Panc1 (cell line): ENCODE results near the gene GBP4. TPM values are rescaled to one million over a fixed set of nuclear protein-coding genes. Genes with fewer than 3 reads are reported as not detected.

Experiments used
- ATAC-seq: fragments of 200-7000 bp; cut with Tn5 transposase; 2 replicates; pipeline ENCODE4 v1.9.1; 2020; ENCODE audit warnings: mild to moderate bottlenecking, moderate library complexity
- BruUV-seq: library from RNA; stranded (reverse); fragments of 400-500 nt; replicated peaks from 2 replicates; lab custom pipeline; 2021; lab: Mats Ljungman, UMichigan
- CTCF ChIA-PET: fragments of 300-600 bp; sonication (Branson Sonifier 250); formaldehyde crosslinking; loops from one replicate; lab custom pipeline; 2022; ENCODE audit warnings: antibody characterized with exemption; lab: Charles Lee
- POLR2A ChIA-PET: fragments of 300-600 bp; sonication (Branson Sonifier 250); formaldehyde crosslinking; loops from one replicate; lab custom pipeline; 2022; ENCODE audit warnings: antibody characterized with exemption; lab: Charles Lee
- DNase-seq: peaks from one replicate; pipeline ENCODE4 v3.0.0-alpha.2; 2010; ENCODE audit warnings: low read depth, low spot score
- H3K27ac ChIP-seq: 2 replicates; pipeline ENCODE4 v1.5.1; 2011; ENCODE audit warnings: mild to moderate bottlenecking, low read length, inconsistent platforms
- H3K27me3 ChIP-seq: fragments of 200-500 bp; sonication (Bioruptor generic); 2 replicates; pipeline ENCODE4 v1.6.0; 2014; ENCODE audit warnings: low read length, inconsistent platforms; ENCODE audit not compliant: control insufficient read depth, insufficient read depth
- H3K36me3 ChIP-seq: fragments of 200-500 bp; sonication (Bioruptor generic); 2 replicates; pipeline ENCODE4 v1.5.1; 2014; ENCODE audit warnings: inconsistent platforms, mild to moderate bottlenecking, low read length, moderate library complexity; ENCODE audit not compliant: control insufficient read depth, insufficient read depth
- H3K4me1 ChIP-seq: 2 replicates; pipeline ENCODE4 v1.5.1; 2011; ENCODE audit warnings: inconsistent platforms, mild to moderate bottlenecking, low read length, moderate library complexity; ENCODE audit not compliant: control insufficient read depth, insufficient read depth
- H3K4me3 ChIP-seq, 2 experiments: 2 replicates each; pipeline ENCODE4 v1.5.1; 2011 to 2012; ENCODE audit warnings: low read depth in 2 of 2, low read length in 2 of 2, mild to moderate bottlenecking in 2 of 2, inconsistent platforms in 1 of 2, moderate library complexity in 1 of 2
- H3K9me3 ChIP-seq: fragments of 200-500 bp; sonication (Bioruptor generic); 2 replicates; pipeline ENCODE4 v1.5.1; 2014; ENCODE audit warnings: low read depth, mild to moderate bottlenecking, inconsistent platforms, low read length, moderate library complexity; ENCODE audit not compliant: control insufficient read depth, insufficient read depth
- POLR2AphosphoS5 ChIP-seq: IDR thresholded peaks from 2 replicates; pipeline ENCODE4 v1.6.1; 2012; ENCODE audit warnings: mild to moderate bottlenecking, low read depth, low read length, moderate library complexity
- SIN3A ChIP-seq: IDR thresholded peaks from 2 replicates; pipeline ENCODE4 v1.6.1; 2012; ENCODE audit warnings: low read depth, mild to moderate bottlenecking, low read length, moderate library complexity, borderline replicate concordance; ENCODE audit not compliant: insufficient read depth
- TCF7L2 ChIP-seq: IDR thresholded peaks from 2 replicates; pipeline ENCODE4 v1.6.1; 2011; ENCODE audit warnings: mild to moderate bottlenecking, low read depth, low read length, inconsistent platforms
- in situ Hi-C: cut with HindIII; loops from 2 replicates; pipeline ENCODE4 v1.10.0; 2016; ENCODE audit warnings: low sequenced_read_pairs, low pct_unique_long_range_greater_than_20kb
- intact Hi-C: fragments of 100-400 bp; cut with micrococcal nuclease; formaldehyde crosslinking; loops from one replicate; pipeline ENCODE4 v1.10.0; 2022; ENCODE audit not compliant: unreplicated experiment
- total RNA-seq: library from RNA; stranded (reverse); gene quantifications from one replicate; pipeline ENCODE4 v1.2.1, GENCODE V29; 2021; ENCODE audit not compliant: unreplicated experiment
- TF ChIP-seq, protein P1 (sequence below): fragments of 450-650 bp; IDR thresholded peaks from 2 replicates; pipeline ENCODE4 v1.5.1; 2017; ENCODE audit warnings: mild to moderate bottlenecking
- TF ChIP-seq, protein P2 (sequence below), 2 experiments: IDR thresholded peaks; 2 replicates each; pipeline ENCODE4 v1.6.1; 2011 to 2012; ENCODE audit warnings: low read depth in 2 of 2, control low read depth in 1 of 2, low read length in 1 of 2, mild to moderate bottlenecking in 1 of 2, moderate library complexity in 1 of 2; ENCODE audit not compliant: insufficient read depth in 1 of 2

GBP4 gene
- total RNA-seq, 1 experiment from 2014 or later: 3.3 TPM

DNA sequence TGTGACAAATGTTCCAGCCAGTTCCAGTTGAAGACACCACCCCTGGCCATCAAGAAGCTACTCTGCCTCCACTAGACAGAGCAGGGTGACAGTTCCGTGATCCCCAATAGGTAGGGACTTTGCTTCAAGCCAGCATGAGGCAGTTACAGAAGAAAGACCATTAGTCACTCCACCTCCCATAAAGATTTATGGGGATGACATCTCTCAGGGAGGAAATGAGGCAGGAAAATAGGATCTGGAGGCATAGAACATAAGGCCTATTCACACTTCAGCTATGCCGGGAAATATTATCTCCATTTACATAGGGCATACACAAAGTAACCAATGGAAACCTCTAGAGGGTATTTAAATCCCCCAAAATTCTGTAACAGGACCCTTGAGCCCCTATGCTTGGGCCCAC lies 19.4 kb downstream of the GBP4 start:
- H3K36me3 ChIP-seq: no peaks in the 10 kb centered on the region
- no peak overlapping the region for H3K27ac ChIP-seq
- no peaks in the 10 kb centered on the region for H3K9me3 ChIP-seq
- DNase-seq: no peak
- TF ChIP-seq, protein P1, sequence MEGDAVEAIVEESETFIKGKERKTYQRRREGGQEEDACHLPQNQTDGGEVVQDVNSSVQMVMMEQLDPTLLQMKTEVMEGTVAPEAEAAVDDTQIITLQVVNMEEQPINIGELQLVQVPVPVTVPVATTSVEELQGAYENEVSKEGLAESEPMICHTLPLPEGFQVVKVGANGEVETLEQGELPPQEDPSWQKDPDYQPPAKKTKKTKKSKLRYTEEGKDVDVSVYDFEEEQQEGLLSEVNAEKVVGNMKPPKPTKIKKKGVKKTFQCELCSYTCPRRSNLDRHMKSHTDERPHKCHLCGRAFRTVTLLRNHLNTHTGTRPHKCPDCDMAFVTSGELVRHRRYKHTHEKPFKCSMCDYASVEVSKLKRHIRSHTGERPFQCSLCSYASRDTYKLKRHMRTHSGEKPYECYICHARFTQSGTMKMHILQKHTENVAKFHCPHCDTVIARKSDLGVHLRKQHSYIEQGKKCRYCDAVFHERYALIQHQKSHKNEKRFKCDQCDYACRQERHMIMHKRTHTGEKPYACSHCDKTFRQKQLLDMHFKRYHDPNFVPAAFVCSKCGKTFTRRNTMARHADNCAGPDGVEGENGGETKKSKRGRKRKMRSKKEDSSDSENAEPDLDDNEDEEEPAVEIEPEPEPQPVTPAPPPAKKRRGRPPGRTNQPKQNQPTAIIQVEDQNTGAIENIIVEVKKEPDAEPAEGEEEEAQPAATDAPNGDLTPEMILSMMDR: no peak
- no peak for TF ChIP-seq SIN3A
- no peak for TF ChIP-seq POLR2AphosphoS5
- no peak for TF ChIP-seq TCF7L2
- TF ChIP-seq, protein P2, sequence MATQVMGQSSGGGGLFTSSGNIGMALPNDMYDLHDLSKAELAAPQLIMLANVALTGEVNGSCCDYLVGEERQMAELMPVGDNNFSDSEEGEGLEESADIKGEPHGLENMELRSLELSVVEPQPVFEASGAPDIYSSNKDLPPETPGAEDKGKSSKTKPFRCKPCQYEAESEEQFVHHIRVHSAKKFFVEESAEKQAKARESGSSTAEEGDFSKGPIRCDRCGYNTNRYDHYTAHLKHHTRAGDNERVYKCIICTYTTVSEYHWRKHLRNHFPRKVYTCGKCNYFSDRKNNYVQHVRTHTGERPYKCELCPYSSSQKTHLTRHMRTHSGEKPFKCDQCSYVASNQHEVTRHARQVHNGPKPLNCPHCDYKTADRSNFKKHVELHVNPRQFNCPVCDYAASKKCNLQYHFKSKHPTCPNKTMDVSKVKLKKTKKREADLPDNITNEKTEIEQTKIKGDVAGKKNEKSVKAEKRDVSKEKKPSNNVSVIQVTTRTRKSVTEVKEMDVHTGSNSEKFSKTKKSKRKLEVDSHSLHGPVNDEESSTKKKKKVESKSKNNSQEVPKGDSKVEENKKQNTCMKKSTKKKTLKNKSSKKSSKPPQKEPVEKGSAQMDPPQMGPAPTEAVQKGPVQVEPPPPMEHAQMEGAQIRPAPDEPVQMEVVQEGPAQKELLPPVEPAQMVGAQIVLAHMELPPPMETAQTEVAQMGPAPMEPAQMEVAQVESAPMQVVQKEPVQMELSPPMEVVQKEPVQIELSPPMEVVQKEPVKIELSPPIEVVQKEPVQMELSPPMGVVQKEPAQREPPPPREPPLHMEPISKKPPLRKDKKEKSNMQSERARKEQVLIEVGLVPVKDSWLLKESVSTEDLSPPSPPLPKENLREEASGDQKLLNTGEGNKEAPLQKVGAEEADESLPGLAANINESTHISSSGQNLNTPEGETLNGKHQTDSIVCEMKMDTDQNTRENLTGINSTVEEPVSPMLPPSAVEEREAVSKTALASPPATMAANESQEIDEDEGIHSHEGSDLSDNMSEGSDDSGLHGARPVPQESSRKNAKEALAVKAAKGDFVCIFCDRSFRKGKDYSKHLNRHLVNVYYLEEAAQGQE (IDR thresholded peaks at IDR 0.05; ENCODE audit: insufficient read depth in 1 of 2, low read depth in 2 of 2, low read length in 1 of 2): no peak
- intact Hi-C loops (no loop called here), in situ Hi-C loops (no loop called here)
- H3K4me3 ChIP-seq: no peak overlapping the region
- ChIA-PET POLR2A (no interaction called here), CTCF (no interaction called here)
- H3K4me1 ChIP-seq: no peaks in the 10 kb centered on the region
- no peak for ATAC-seq
- BruUV-seq: no TSS peak
- H3K27me3 ChIP-seq: no peaks in the 10 kb centered on the region

DNA sequence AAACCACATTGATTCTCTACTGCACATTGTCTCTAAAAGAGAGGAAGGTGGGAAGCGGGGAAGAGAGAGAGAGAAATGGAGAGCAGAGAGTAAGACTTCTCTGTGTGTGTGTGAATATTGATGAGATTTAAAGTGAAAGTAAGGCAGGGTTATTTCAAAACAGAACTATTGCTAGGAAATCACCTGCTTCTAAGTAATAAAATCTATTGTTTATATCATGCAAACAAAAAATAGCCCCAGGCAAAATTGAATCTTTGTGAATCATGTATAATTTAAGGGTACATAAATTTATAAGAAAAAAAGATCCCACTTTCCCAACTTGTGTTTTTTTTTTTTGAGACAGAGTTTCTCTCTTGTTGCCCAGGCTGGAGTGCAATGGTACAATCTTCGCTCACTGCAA lies 21.8 kb downstream of the GBP4 start:
- in situ Hi-C loops: no loop called here
- intact Hi-C loops: no loop called here
- Histone ChIP-seq H3K36me3 (no peaks in the 10 kb centered on the region), H3K4me3 (no peak overlapping the region; a peak in 1 of 4 replicates), H3K4me1 (no peaks in the 10 kb centered on the region), H3K27ac (no peak overlapping the region), H3K27me3 (no peaks in the 10 kb centered on the region), H3K9me3 (no peaks in the 10 kb centered on the region)
- POLR2A ChIA-PET: no interaction called here
- DNase-seq (no peak), ATAC-seq (no peak)
- no TSS peak for BruUV-seq
- CTCF ChIA-PET: no interaction called here
- TF ChIP-seq, protein P2 (IDR thresholded peaks at IDR 0.05; ENCODE audit: insufficient read depth in 1 of 2, low read depth in 2 of 2, low read length in 1 of 2): no peak
- TF ChIP-seq SIN3A (no peak), TCF7L2 (no peak), POLR2AphosphoS5 (no peak)
- TF ChIP-seq, protein P1: no peak
